Activated CD4-positive, alpha-beta T cell treated with anti-CD3 and anti-CD28 coated beads, Interleukin-2, amount 10 ng/mL, durations not matched to agents 24 days and 14 days (primary cell): ENCODE measurements around the gene SPATA31E1. TPM values are rescaled to one million over a fixed set of nuclear protein-coding genes. Genes with fewer than 3 reads are reported as not detected.

Source experiments
- total RNA-seq: library from RNA; stranded (reverse); gene quantifications from 2 replicates; pipeline ENCODE4 v1.2.3, GENCODE V29; 2022

SPATA31E1 gene
- total RNA-seq, 1 donor from 2014 or later = not detected

Other genes with a start within 250 kb of the SPATA31E1 start
- 4.0 and 4.9 TPM in 2 replicates for gene CTSL, start 156.8 kb upstream of the SPATA31E1 start, total RNA-seq
- not detected in 2 replicates for gene SPATA31C1, start 35.1 kb downstream of the SPATA31E1 start, total RNA-seq
- gene CDK20, start 91.7 kb downstream of the SPATA31E1 start, total RNA-seq = 0.99 and 1.2 TPM in 2 replicates